DOHH2 (cell line): ENCODE data around the gene BPHL.

Source experiments
- CTCF ChIP-seq: fragments of 200-600 bp; sonication (generic); IDR thresholded peaks from one replicate; pipeline ENCODE4 v1.5.1; 2014; ENCODE audit warnings: antibody characterized with exemption, mild to moderate bottlenecking, low read depth, low read length; ENCODE audit not compliant: poor library complexity, severe bottlenecking
- EZH2phosphoT487 ChIP-seq: fragments of 200-600 bp; sonication (generic); IDR thresholded peaks from 2 replicates; pipeline ENCODE4 v1.6.1; 2017; ENCODE audit warnings: borderline replicate concordance, mild to moderate bottlenecking, antibody characterized with exemption, low read length, moderate library complexity, mixed read lengths

- no peak for TF ChIP-seq CTCF
- TF ChIP-seq EZH2phosphoT487: no peak
These were observed 43.6 kb downstream of the BPHL start for GRCh38 chr6:3162067-3162497.
